Activated CD4-positive, alpha-beta T cell treated with anti-CD3 and anti-CD28 coated beads for 4 hours (primary cell): ENCODE measurements around the gene AMDHD2.

Source experiments
- DNase-seq, 2 donors: peaks; one replicate each; pipeline ENCODE4 v3.0.0-alpha.2; 2020

Gene AMDHD2

DNA sequence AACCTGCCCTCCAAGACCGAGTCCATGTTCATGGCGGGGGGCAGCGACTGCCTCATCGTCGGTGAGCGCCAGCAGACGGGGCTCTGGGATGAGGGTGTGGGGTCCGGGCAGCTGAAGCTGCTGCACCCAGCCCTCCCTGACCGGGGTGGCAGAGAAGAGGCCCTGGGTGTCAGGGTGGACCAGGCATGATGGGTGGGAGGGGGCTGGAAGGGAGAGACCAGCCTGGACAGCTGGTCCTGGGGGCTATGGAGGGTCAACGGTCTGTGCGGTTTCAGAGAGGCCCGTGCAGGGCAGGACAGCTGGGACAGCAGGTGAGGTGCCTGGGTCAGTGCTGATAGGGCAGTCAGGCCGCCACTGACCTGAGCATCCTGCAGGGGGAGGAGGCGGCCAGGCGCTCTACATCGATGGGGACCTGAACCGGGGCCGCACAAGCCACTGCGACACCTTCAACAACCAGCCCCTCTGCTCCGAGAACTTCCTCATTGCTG, 19.7 kb upstream of the AMDHD2 start:
- no peak for DNase-seq

DNA sequence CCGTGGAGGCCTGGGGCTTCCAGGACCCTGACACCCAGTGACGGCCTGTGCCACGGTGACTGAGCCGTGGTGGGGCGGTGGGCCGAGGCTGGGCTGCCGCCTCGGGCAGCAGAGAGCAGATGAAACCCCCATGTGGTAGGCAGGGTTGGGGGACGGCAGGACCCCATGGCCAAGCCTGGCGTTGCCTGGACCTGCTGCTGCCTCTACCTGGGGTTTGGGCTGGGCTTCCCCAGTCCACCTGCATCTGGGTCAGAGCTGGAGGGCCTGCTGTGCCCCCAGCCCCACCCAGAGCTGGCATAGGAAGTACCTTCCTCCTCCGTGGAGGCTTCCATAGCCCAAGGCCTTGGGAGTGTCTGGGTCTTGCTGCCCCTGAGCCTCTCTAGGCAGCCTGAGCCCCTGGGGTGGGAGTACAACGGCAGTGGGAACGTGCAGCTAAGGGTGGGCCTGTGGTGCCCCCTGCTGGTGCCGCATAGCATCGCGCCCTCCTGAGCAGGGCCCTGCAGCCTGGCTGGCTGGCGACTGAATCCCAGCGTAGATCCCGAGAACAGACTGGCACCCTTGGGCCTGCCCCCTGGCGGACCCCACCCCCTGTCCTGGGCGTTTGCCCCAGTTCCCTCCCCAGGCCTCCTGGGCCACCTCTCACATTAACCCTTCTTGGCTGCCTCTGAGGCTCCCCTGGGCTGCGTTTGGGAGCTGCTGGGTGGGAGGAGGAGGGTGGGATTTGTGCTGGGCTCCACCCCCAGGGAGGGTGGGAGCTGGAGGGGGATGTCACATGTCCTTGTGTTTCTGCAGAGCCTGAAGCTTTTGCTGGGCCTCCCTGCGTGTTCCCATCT, 19.0 kb upstream of the AMDHD2 start:
- peak; percentile 67 to 79 for DNase-seq

GRCh38 chr16:2501946-2502895, 17.9 kb upstream of the AMDHD2 start:
- DNase-seq: no peak

- no peak for DNase-seq
Measured at GRCh38 chr16:2505695-2506094, 14.5 kb upstream of the AMDHD2 start.

GRCh38 chr16:2507052-2507659, 13.0 kb upstream of the AMDHD2 start:
- no peak for DNase-seq

- DNase-seq: no peak
Measured at GRCh38 chr16:2507665-2508064, 12.5 kb upstream of the AMDHD2 start.

GRCh38 chr16:2508722-2509400, 11.3 kb upstream of the AMDHD2 start:
- no peak for DNase-seq

- no peak for DNase-seq
Measured at GRCh38 chr16:2511128-2511800, 8.9 kb upstream of the AMDHD2 start.

GRCh38 chr16:2511996-2512734, 8.0 kb upstream of the AMDHD2 start:
- no peak for DNase-seq

DNA sequence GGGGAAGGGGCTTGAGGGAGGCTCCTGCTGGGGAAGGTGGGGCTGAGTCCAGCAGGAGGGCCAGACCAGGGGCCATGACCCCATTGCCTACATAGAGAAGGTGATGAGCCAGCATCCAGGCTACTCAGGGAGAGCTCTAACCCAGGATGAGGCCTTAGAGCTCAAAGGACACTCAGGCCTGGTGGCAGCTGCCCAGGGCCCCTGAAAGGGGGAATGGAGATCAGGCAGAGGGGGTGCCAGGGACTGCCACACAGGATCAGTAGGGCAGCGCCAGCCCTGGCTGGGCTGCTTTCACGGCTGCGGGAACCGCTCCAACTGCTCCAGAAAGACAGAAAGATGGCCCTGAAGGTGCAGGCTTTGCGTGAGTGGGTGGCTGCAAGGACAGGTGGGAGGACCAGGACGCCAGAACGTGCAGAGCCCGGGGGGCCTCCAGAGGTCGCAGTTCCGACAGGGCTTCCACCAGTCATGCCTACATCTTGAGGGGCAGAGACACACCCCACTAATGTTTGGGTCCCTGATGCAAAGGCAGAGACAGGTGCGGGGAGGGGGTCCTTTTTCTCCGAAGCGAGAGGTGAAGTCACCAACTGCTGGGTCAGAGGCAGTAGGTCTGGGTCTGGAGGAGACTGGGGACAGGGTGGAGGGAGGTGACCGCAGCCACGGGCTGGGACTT, 7.3 kb upstream of the AMDHD2 start:
- DNase-seq: no peak

- peak; percentile 91 to 92 for DNase-seq
Measured at GRCh38 chr16:2513405-2514332, 6.5 kb upstream of the AMDHD2 start, which contains the start of gene ATP6V0C. Gene ATP6V0C (plus strand): TSS chr16:2513952. CDS start chr16:2514104, 152 bp downstream.

GRCh38 chr16:2514333-2515179, 5.6 kb upstream of the AMDHD2 start:
- peak in 1 of 2 donors; percentile 45 for DNase-seq

GRCh38 chr16:2515180-2515851, 4.9 kb upstream of the AMDHD2 start:
- no peak for DNase-seq

DNA sequence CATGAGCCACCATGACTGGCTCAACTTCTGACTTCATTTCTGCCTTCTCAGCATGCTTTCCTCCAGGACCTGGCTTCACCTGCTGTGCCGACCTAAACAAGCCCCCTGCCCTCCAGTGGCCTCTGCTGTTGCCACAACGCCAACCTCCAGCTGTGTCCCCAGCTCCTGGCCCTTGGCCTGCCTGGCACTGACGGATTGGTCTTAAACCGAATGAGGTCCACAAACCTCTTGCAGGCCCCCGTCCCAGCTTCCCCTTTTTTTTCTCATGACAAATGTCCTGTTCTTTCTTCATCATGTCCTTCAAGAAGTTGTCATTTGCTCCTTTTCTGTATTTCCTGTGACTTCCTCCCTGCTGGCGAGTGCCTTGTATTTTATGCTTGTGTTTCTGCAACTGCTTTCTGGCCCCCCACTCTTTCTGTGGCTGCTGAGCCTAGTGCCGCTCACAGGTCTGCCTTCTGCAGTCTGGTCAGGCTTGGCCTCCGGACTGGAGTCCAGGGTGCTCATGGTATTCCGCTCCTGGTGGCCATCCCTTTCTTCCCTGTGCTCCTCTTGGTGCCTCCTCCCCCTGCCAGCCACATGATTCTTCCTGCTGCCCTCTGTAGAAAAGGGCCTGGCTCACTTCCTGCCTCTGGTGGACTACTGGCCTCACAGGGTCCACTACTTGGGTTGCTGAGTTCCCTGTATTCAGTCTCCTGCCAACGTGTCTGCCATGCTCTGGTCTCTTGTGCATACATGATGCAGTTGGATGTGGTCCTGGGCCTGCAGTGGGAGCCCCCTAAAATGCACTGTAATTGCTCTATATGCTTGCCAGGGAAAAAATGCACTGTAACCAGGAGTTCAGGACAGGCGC, 3.6 kb upstream of the AMDHD2 start:
- no peak for DNase-seq

GRCh38 chr16:2517954-2518605, 2.1 kb upstream of the AMDHD2 start:
- no peak for DNase-seq
